ENCODE measurements around the gene THRAP3. TPM values are rescaled to one million over a fixed set of nuclear protein-coding genes. Genes with fewer than 3 reads are reported as not detected.

The THRAP3 gene
- total RNA-seq, 1 experiment from 2014 or later: 133 TPM

GRCh38 chr1:36342426-36343185, 118.4 kb downstream of the THRAP3 start:
- Histone ChIP-seq H3K27ac (ENCODE audit: low read depth, low read length, poor library complexity, severe bottlenecking) (no peak overlapping the region), H3K27me3 (replicated peaks; ENCODE audit: insufficient read depth, low read depth, low read length, poor library complexity) (no peaks in the 10 kb centered on the region), H3K36me3 (ENCODE audit: insufficient read depth, low read length, poor library complexity, severe bottlenecking) (peaks cover 36% of the 10 kb centered on the region), H3K4me1 (ENCODE audit: insufficient read depth, low read length, poor library complexity, severe bottlenecking) (no peaks in the 10 kb centered on the region), H3K4me3 (ENCODE audit: low read depth, low read length, poor library complexity, severe bottlenecking) (no peak overlapping the region), H3K9me3 (ENCODE audit: low read depth, low read length, poor library complexity, severe bottlenecking) (no peaks in the 10 kb centered on the region)
- no peak for DNase-seq (ENCODE audit: low spot score)
- CTCF ChIA-PET: interaction anchor here (0.6 kb wide), 1 partner anchor 26 kb away, joined by 3 read pairs; no protein-coding TSS in a partner anchor
- intact Hi-C loops (cut with micrococcal nuclease; ENCODE audit: unreplicated experiment): loop anchor here (2.0 kb wide), 1 partner anchor 78 kb away; no protein-coding TSS in a partner anchor
- POLR2A ChIA-PET (ENCODE audit: low non-redundant PET): interaction anchor here (0.6 kb wide), 1 partner anchor 44 kb away, joined by 3 read pairs; no protein-coding TSS in a partner anchor
- TF ChIP-seq EZH2 (IDR thresholded peaks at IDR 0.05; ENCODE audit: borderline replicate concordance, low read depth, low read length, poor library complexity, severe bottlenecking): no peak
- TF ChIP-seq, protein P1, sequence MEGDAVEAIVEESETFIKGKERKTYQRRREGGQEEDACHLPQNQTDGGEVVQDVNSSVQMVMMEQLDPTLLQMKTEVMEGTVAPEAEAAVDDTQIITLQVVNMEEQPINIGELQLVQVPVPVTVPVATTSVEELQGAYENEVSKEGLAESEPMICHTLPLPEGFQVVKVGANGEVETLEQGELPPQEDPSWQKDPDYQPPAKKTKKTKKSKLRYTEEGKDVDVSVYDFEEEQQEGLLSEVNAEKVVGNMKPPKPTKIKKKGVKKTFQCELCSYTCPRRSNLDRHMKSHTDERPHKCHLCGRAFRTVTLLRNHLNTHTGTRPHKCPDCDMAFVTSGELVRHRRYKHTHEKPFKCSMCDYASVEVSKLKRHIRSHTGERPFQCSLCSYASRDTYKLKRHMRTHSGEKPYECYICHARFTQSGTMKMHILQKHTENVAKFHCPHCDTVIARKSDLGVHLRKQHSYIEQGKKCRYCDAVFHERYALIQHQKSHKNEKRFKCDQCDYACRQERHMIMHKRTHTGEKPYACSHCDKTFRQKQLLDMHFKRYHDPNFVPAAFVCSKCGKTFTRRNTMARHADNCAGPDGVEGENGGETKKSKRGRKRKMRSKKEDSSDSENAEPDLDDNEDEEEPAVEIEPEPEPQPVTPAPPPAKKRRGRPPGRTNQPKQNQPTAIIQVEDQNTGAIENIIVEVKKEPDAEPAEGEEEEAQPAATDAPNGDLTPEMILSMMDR (conservative IDR thresholded peaks at IDR 0.05; ENCODE audit: low read depth, low read length): peak; percentile 51
- no TSS peak for BruUV-seq (replicated peaks)

DNA sequence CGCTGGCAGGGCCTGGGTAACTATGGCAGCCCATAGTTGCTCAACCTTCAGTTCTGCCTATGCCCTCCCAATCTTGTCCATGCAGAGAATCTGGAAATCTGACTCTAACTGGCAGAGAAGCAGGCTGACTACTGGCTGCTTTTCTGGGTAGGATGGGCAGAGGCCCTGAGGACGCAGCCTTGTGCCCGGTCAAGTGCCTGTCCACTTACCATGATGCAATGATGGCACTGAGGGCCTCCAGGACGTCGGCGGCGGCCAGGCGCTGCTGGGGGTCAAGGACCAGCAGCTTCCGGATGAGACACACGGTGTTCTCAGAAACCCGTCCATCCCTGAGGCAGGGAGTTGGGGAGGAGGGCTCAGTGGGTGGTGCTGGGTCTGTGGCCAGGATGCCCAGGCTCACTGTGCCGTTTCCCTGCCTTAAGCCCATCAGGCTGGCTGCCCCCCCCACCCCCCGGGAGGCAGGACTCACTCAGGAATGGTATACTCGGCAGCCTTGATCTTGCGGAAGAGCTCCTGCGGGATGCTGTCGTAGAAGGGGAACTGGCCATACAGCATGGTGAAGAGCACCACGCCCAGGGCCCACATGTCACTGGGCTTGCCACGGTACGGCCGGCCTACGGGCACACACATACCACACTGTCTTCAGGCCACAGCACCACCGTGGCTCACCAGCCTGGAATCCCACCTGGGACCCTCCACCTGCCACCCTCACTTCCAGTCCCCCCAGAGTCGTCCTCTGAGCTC, 119.6 kb downstream of the THRAP3 start:
- Histone ChIP-seq H3K4me1 (ENCODE audit: insufficient read depth, low read length, poor library complexity, severe bottlenecking) (no peaks in the 10 kb centered on the region), H3K27me3 (replicated peaks; ENCODE audit: insufficient read depth, low read depth, low read length, poor library complexity) (no peaks in the 10 kb centered on the region), H3K36me3 (ENCODE audit: insufficient read depth, low read length, poor library complexity, severe bottlenecking) (peaks cover 47% of the 10 kb centered on the region), H3K9me3 (ENCODE audit: low read depth, low read length, poor library complexity, severe bottlenecking) (no peaks in the 10 kb centered on the region), H3K4me3 (ENCODE audit: low read depth, low read length, poor library complexity, severe bottlenecking) (no peak overlapping the region), H3K27ac (ENCODE audit: low read depth, low read length, poor library complexity, severe bottlenecking) (no peak overlapping the region)
- POLR2A ChIA-PET (ENCODE audit: low non-redundant PET): no interaction called here
- CTCF ChIA-PET: no interaction called here
- TF ChIP-seq, protein P1 (conservative IDR thresholded peaks at IDR 0.05; ENCODE audit: low read depth, low read length): no peak
- no peak for TF ChIP-seq EZH2 (IDR thresholded peaks at IDR 0.05; ENCODE audit: borderline replicate concordance, low read depth, low read length, poor library complexity, severe bottlenecking)
- BruUV-seq (replicated peaks): no TSS peak
- DNase-seq (ENCODE audit: low spot score): no peak
- intact Hi-C loops (cut with micrococcal nuclease; ENCODE audit: unreplicated experiment): loop anchor here (2.0 kb wide), 1 partner anchor 77 kb away; no protein-coding TSS in a partner anchor

- CTCF ChIA-PET: no interaction called here
- no peak overlapping the region for H3K27ac ChIP-seq (ENCODE audit: low read depth, low read length, poor library complexity, severe bottlenecking)
- intact Hi-C loops (cut with micrococcal nuclease; ENCODE audit: unreplicated experiment): no loop called here
- no peaks in the 10 kb centered on the region for H3K9me3 ChIP-seq (ENCODE audit: low read depth, low read length, poor library complexity, severe bottlenecking)
- H3K27me3 ChIP-seq (replicated peaks; ENCODE audit: insufficient read depth, low read depth, low read length, poor library complexity): no peaks in the 10 kb centered on the region
- H3K4me1 ChIP-seq (ENCODE audit: insufficient read depth, low read length, poor library complexity, severe bottlenecking): no peaks in the 10 kb centered on the region
- BruUV-seq (replicated peaks): no TSS peak
- DNase-seq (ENCODE audit: low spot score): no peak
- no peak for TF ChIP-seq EZH2 (IDR thresholded peaks at IDR 0.05; ENCODE audit: borderline replicate concordance, low read depth, low read length, poor library complexity, severe bottlenecking)
- TF ChIP-seq, protein P1 (conservative IDR thresholded peaks at IDR 0.05; ENCODE audit: low read depth, low read length): no peak
- H3K4me3 ChIP-seq (ENCODE audit: low read depth, low read length, poor library complexity, severe bottlenecking): no peak overlapping the region
- H3K36me3 ChIP-seq (ENCODE audit: insufficient read depth, low read length, poor library complexity, severe bottlenecking): peaks cover 51% of the 10 kb centered on the region
- POLR2A ChIA-PET (ENCODE audit: low non-redundant PET): no interaction called here
Observed at GRCh38 chr1:36344395-36344680, 120.1 kb downstream of the THRAP3 start.
